Panc1 (cell line): ENCODE data around the gene SLC2A4RG. TPM values are rescaled to one million over a fixed set of nuclear protein-coding genes. Genes with fewer than 3 reads are reported as not detected.

ENCODE experiments used
- ATAC-seq: fragments of 200-7000 bp; cut with Tn5 transposase; 2 replicates; pipeline ENCODE4 v1.9.1; 2020; ENCODE audit warnings: mild to moderate bottlenecking, moderate library complexity
- BruUV-seq: library from RNA; stranded (reverse); fragments of 400-500 nt; replicated peaks from 2 replicates; lab custom pipeline; 2021; lab: Mats Ljungman, UMichigan
- CTCF ChIA-PET: fragments of 300-600 bp; sonication (Branson Sonifier 250); formaldehyde crosslinking; loops from one replicate; lab custom pipeline; 2022; ENCODE audit warnings: antibody characterized with exemption; lab: Charles Lee
- POLR2A ChIA-PET: fragments of 300-600 bp; sonication (Branson Sonifier 250); formaldehyde crosslinking; loops from one replicate; lab custom pipeline; 2022; ENCODE audit warnings: antibody characterized with exemption; lab: Charles Lee
- DNase-seq: peaks from one replicate; pipeline ENCODE4 v3.0.0-alpha.2; 2010; ENCODE audit warnings: low read depth, low spot score
- H3K27ac ChIP-seq: 2 replicates; pipeline ENCODE4 v1.5.1; 2011; ENCODE audit warnings: mild to moderate bottlenecking, low read length, inconsistent platforms
- H3K27me3 ChIP-seq: fragments of 200-500 bp; sonication (Bioruptor generic); 2 replicates; pipeline ENCODE4 v1.6.0; 2014; ENCODE audit warnings: low read length, inconsistent platforms; ENCODE audit not compliant: control insufficient read depth, insufficient read depth
- H3K36me3 ChIP-seq: fragments of 200-500 bp; sonication (Bioruptor generic); 2 replicates; pipeline ENCODE4 v1.5.1; 2014; ENCODE audit warnings: inconsistent platforms, mild to moderate bottlenecking, low read length, moderate library complexity; ENCODE audit not compliant: control insufficient read depth, insufficient read depth
- H3K4me1 ChIP-seq: 2 replicates; pipeline ENCODE4 v1.5.1; 2011; ENCODE audit warnings: inconsistent platforms, mild to moderate bottlenecking, low read length, moderate library complexity; ENCODE audit not compliant: control insufficient read depth, insufficient read depth
- H3K4me3 ChIP-seq, 2 experiments: 2 replicates each; pipeline ENCODE4 v1.5.1; 2011 to 2012; ENCODE audit warnings: low read depth in 2 of 2, low read length in 2 of 2, mild to moderate bottlenecking in 2 of 2, inconsistent platforms in 1 of 2, moderate library complexity in 1 of 2
- H3K9me3 ChIP-seq: fragments of 200-500 bp; sonication (Bioruptor generic); 2 replicates; pipeline ENCODE4 v1.5.1; 2014; ENCODE audit warnings: low read depth, mild to moderate bottlenecking, inconsistent platforms, low read length, moderate library complexity; ENCODE audit not compliant: control insufficient read depth, insufficient read depth
- CTCF ChIP-seq: fragments of 450-650 bp; IDR thresholded peaks from 2 replicates; pipeline ENCODE4 v1.5.1; 2017; ENCODE audit warnings: mild to moderate bottlenecking
- POLR2AphosphoS5 ChIP-seq: IDR thresholded peaks from 2 replicates; pipeline ENCODE4 v1.6.1; 2012; ENCODE audit warnings: mild to moderate bottlenecking, low read depth, low read length, moderate library complexity
- REST ChIP-seq, 2 experiments: IDR thresholded peaks; 2 replicates each; pipeline ENCODE4 v1.6.1; 2011 to 2012; ENCODE audit warnings: low read depth in 2 of 2, control low read depth in 1 of 2, low read length in 1 of 2, mild to moderate bottlenecking in 1 of 2, moderate library complexity in 1 of 2; ENCODE audit not compliant: insufficient read depth in 1 of 2
- SIN3A ChIP-seq: IDR thresholded peaks from 2 replicates; pipeline ENCODE4 v1.6.1; 2012; ENCODE audit warnings: low read depth, mild to moderate bottlenecking, low read length, moderate library complexity, borderline replicate concordance; ENCODE audit not compliant: insufficient read depth
- TCF7L2 ChIP-seq: IDR thresholded peaks from 2 replicates; pipeline ENCODE4 v1.6.1; 2011; ENCODE audit warnings: mild to moderate bottlenecking, low read depth, low read length, inconsistent platforms
- in situ Hi-C: cut with HindIII; loops from 2 replicates; pipeline ENCODE4 v1.10.0; 2016; ENCODE audit warnings: low sequenced_read_pairs, low pct_unique_long_range_greater_than_20kb
- intact Hi-C: fragments of 100-400 bp; cut with micrococcal nuclease; formaldehyde crosslinking; loops from one replicate; pipeline ENCODE4 v1.10.0; 2022; ENCODE audit not compliant: unreplicated experiment
- total RNA-seq: library from RNA; stranded (reverse); gene quantifications from one replicate; pipeline ENCODE4 v1.2.1, GENCODE V29; 2021; ENCODE audit not compliant: unreplicated experiment

Gene SLC2A4RG
- total RNA-seq, 1 experiment from 2014 or later, result 166 TPM

- in situ Hi-C loops, result no loop called here
- DNase-seq (no peak), ATAC-seq (no peak)
- no peaks in the 10 kb centered on the region for H3K36me3 ChIP-seq
- peaks cover 5% of the 10 kb centered on the region for H3K4me1 ChIP-seq
- BruUV-seq, result no TSS peak
- intact Hi-C loops, result no loop called here
- no peak overlapping the region for H3K4me3 ChIP-seq
- CTCF ChIA-PET, result interaction anchor here (0.6 kb wide), 1 partner anchor 21 kb away, joined by 3 read pairs; no protein-coding TSS in a partner anchor
- no peaks in the 10 kb centered on the region for H3K27me3 ChIP-seq
- TF ChIP-seq SIN3A (no peak), CTCF (no peak), TCF7L2 (no peak), REST (IDR thresholded peaks at IDR 0.05; ENCODE audit: insufficient read depth in 1 of 2, low read depth in 2 of 2, low read length in 1 of 2) (no peak), POLR2AphosphoS5 (no peak)
- POLR2A ChIA-PET, result no interaction called here
- no peaks in the 10 kb centered on the region for H3K9me3 ChIP-seq
- H3K27ac ChIP-seq, result peak overlapping the region; percentile 66; the same call in 1 of the 2 replicates
Observed at GRCh38 chr20:63773571-63774241, 34.1 kb downstream of the SLC2A4RG start.

GRCh38 chr20:63774306-63774705, 34.7 kb downstream of the SLC2A4RG start:
- ATAC-seq (no peak), DNase-seq (no peak)
- CTCF ChIA-PET, result interaction anchor here (0.5 to 0.6 kb wide), 2 partner anchors 17 to 22 kb away, joined by 3 to 5 read pairs; no protein-coding TSS in a partner anchor
- Histone ChIP-seq H3K27ac (no peak overlapping the region), H3K4me3 (no peak overlapping the region), H3K4me1 (peaks cover 5% of the 10 kb centered on the region), H3K27me3 (no peaks in the 10 kb centered on the region), H3K9me3 (no peaks in the 10 kb centered on the region), H3K36me3 (no peaks in the 10 kb centered on the region)
- POLR2A ChIA-PET, result no interaction called here
- intact Hi-C loops (no loop called here), in situ Hi-C loops (no loop called here)
- BruUV-seq, result no TSS peak
- TF ChIP-seq TCF7L2 (no peak), REST (IDR thresholded peaks at IDR 0.05; ENCODE audit: insufficient read depth in 1 of 2, low read depth in 2 of 2, low read length in 1 of 2) (no peak), POLR2AphosphoS5 (no peak), CTCF (no peak), SIN3A (no peak)
